BLaER1 (cell line): ENCODE results near the gene ZNF3.

Experiments used
- H3K27ac ChIP-seq: shearing (Covaris generic); formaldehyde crosslinking; 2 replicates; pipeline ENCODE4 v1.8.1; 2022
- H3K27me3 ChIP-seq: shearing (Covaris generic); formaldehyde crosslinking; 2 replicates; pipeline ENCODE4 v1.8.1; 2022
- H3K36me3 ChIP-seq: shearing (Covaris generic); formaldehyde crosslinking; 2 replicates; pipeline ENCODE4 v1.8.1; 2022
- H3K4me1 ChIP-seq: shearing (Covaris generic); formaldehyde crosslinking; 2 replicates; pipeline ENCODE4 v1.8.1; 2022
- H3K4me2 ChIP-seq: shearing (Covaris generic); formaldehyde crosslinking; 2 replicates; pipeline ENCODE4 v1.8.1; 2022
- H3K4me3 ChIP-seq: shearing (Covaris generic); formaldehyde crosslinking; 2 replicates; pipeline ENCODE4 v1.8.1; 2022
- H3K9ac ChIP-seq: shearing (Covaris generic); formaldehyde crosslinking; 2 replicates; pipeline ENCODE4 v1.8.1; 2022
- H3K9me3 ChIP-seq: shearing (Covaris generic); formaldehyde crosslinking; 2 replicates; pipeline ENCODE4 v1.8.1; 2022
- H4K20me1 ChIP-seq: shearing (Covaris generic); formaldehyde crosslinking; 2 replicates; pipeline ENCODE4 v1.8.1; 2022
- Cebpa-rat ChIP-seq: shearing (Covaris generic); IDR thresholded peaks from 2 replicates; pipeline ENCODE4 v1.8.1; 2022

The ZNF3 gene

DNA sequence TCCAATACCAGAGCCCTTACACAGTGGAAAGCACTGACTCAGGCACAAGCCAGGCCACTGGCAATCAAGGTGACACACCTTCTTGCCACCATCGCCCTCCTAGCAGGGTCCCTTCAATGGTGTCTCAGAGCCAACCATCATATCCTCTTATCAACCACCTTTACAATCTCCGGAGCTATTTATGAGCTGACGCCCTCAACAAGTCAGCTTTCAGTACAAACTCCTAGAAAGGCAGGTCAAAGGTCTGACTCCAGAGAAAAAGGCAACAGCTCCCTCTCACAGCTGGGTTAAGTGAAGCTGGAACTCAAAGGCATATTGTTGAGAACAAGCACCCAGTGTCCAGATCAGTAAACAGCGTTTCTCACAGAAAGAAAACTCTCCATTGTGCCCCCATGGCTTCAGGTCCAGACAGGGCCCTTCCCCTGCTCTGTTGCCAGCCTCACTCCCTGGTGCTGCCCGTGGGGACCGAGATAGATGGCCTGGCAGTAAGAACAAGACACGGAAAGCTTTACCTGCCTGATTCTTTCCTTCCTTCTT lies 2.4 kb downstream of the ZNF3 start:
- H4K20me1 ChIP-seq, result peaks cover 48% of the 10 kb centered on the region; the same call in 1 of the 2 replicates
- peaks cover 13% of the 10 kb centered on the region for H3K27me3 ChIP-seq
- H3K4me3 ChIP-seq, result no peak overlapping the region
- H3K4me2 ChIP-seq, result peak overlapping the region; percentile 86
- peaks cover 48% of the 10 kb centered on the region for H3K9me3 ChIP-seq
- H3K9ac ChIP-seq, result no peak overlapping the region
- H3K27ac ChIP-seq, result no peak overlapping the region
- H3K36me3 ChIP-seq, result peaks cover 62% of the 10 kb centered on the region
- H3K4me1 ChIP-seq, result peaks cover 28% of the 10 kb centered on the region
- TF ChIP-seq Cebpa-rat, result no peak

DNA sequence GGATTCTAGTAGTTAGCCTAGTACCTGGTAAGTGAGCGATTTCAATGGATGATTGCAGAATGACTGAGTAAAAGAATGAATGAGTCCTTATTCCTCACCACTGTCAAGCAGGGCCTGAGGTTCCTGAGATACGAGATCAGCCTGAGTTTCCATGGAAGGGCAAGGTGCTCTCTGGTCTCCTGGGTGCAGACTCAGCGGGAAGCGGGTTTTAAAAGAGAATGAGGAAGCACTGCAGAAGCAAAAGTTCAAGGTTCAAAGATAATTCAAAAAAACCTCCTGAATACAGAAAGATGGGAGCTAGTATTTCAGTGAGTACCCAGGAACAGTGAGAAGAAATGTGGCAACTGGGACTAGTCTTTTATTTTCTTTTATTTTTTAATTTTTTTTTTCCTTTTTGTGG lies 4.3 kb downstream of the ZNF3 start:
- Histone ChIP-seq H3K9ac (no peak overlapping the region), H3K36me3 (peaks cover 81% of the 10 kb centered on the region), H3K27ac (no peak overlapping the region), H4K20me1 (peaks cover 48% of the 10 kb centered on the region; the same call in 1 of the 2 replicates), H3K4me3 (no peak overlapping the region), H3K4me1 (peaks cover 21% of the 10 kb centered on the region), H3K27me3 (no peaks in the 10 kb centered on the region), H3K9me3 (peaks cover 67% of the 10 kb centered on the region), H3K4me2 (no peak overlapping the region)
- TF ChIP-seq Cebpa-rat, result no peak

DNA sequence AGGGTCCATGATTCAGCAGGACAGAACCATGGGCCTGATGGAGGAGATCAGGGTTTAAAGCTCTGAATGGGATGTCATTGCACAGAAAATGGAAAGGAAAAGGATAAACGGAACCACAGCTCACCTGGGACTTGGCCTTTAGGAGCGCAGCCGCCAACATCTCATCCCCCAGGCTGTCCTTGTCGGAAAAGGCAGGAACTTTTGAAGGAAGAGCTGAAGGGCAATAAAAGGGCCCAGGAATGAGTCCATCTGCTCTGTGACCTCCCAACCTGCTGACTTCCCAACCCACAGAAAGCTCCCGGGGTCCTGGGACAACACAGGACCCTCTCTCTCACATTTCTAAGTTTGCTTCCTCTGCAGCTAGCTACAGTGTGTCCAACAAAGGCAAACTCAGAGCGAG lies 6.1 kb downstream of the ZNF3 start:
- no peak for TF ChIP-seq Cebpa-rat
- no peaks in the 10 kb centered on the region for H3K27me3 ChIP-seq
- no peak overlapping the region for H3K27ac ChIP-seq
- peaks cover 99% of the 10 kb centered on the region for H3K36me3 ChIP-seq
- peak overlapping the region; percentile 34; the same call in 1 of the 2 replicates for H3K4me3 ChIP-seq
- H3K9ac ChIP-seq, result no peak overlapping the region
- H3K4me1 ChIP-seq, result peaks cover 16% of the 10 kb centered on the region
- H3K4me2 ChIP-seq, result no peak overlapping the region
- peaks cover 48% of the 10 kb centered on the region; the same call in 1 of the 2 replicates for H4K20me1 ChIP-seq
- peaks cover 85% of the 10 kb centered on the region for H3K9me3 ChIP-seq

DNA sequence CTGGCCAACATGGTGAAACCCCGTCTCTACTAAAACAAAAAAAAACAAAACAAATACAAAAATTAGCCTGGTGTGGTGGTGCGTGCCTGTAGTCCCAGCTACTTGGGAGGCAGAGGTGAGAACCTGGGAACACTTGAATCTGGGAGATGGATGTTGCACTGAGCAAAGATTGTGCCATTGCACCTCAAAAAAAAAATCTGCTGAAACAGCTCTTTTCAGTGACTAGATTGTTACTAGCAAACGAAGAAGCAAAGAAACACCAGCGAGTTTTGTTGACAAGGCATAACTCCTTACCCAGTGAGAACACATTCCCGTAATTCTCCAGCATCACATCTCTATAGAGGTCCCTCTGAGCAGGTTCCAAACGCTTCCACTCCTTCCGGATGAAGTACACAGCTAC lies 6.7 kb downstream of the ZNF3 start:
- Histone ChIP-seq H3K9me3 (peaks cover 91% of the 10 kb centered on the region), H3K4me1 (peaks cover 11% of the 10 kb centered on the region), H3K27ac (no peak overlapping the region), H3K9ac (no peak overlapping the region), H3K4me2 (no peak overlapping the region), H3K36me3 (peaks cover 100% of the 10 kb centered on the region), H3K27me3 (no peaks in the 10 kb centered on the region), H4K20me1 (peaks cover 42% of the 10 kb centered on the region; the same call in 1 of the 2 replicates), H3K4me3 (peak overlapping the region; percentile 34)
- no peak for TF ChIP-seq Cebpa-rat

DNA sequence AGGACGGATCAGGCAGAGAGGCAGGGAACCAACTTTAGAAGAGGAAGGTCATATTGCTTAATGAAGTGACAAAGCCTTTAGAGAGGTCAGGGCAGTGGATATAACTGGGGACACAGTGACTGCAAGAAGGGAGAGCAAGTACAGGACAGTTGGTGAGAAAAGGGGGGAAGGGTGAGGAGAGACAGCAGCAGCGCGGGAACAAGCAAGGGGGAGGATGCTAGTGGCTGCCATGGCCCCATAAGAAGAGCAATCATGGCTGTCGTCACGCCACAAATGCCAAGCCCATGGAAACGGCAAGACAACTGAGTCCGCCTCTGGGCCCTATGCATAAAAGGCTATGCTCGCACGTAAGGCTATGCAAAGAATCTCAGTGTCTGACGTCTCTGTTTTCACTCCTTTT lies 9.1 kb downstream of the ZNF3 start:
- H3K4me2 ChIP-seq, result no peak overlapping the region
- H3K27me3 ChIP-seq, result no peaks in the 10 kb centered on the region
- peaks cover 84% of the 10 kb centered on the region for H3K9me3 ChIP-seq
- H3K4me3 ChIP-seq, result peak overlapping the region; percentile 50
- H4K20me1 ChIP-seq, result peaks cover 29% of the 10 kb centered on the region; the same call in 1 of the 2 replicates
- no peaks in the 10 kb centered on the region for H3K4me1 ChIP-seq
- H3K27ac ChIP-seq, result no peak overlapping the region
- no peak for TF ChIP-seq Cebpa-rat
- peaks cover 100% of the 10 kb centered on the region for H3K36me3 ChIP-seq
- no peak overlapping the region for H3K9ac ChIP-seq

DNA sequence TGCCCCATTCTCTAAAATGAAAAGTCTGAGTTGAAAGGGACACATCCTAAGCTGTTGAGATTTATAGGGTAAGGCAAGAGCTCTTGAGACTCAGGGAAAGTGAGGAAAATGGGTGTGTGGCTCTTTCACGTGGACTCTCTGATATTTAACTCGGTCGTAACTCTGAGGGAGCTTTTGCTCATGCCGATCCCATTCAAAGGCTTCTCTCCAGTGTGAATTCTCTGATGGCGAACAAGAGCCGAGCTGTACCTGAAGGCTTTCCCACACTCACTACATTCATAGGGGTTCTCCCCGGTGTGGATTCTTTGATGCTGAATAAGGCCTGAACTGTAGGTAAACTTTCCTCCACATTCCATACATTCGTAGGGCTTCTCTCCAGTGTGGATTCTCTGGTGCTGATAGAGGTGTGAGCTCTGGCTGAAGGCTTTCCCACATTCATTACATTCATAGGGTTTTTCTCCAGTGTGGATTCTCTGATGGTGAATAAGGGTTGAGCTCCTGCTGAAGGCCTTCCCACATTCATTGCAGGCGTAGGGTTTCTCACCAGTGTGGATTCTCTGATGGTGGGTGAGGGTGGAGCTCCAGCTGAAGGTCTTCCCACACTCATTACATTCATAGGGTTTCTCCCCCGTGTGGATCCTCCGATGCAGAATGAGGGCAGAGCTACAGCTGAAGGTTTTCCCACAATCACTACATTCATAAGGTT lies 10.4 kb downstream of the ZNF3 start:
- no peak for TF ChIP-seq Cebpa-rat
- Histone ChIP-seq H3K4me3 (peak overlapping the region; percentile 50), H3K9ac (no peak overlapping the region), H3K27ac (no peak overlapping the region), H3K4me1 (no peaks in the 10 kb centered on the region), H3K36me3 (peaks cover 100% of the 10 kb centered on the region), H3K27me3 (no peaks in the 10 kb centered on the region), H3K9me3 (peaks cover 71% of the 10 kb centered on the region), H3K4me2 (no peak overlapping the region), H4K20me1 (peaks cover 21% of the 10 kb centered on the region; the same call in 1 of the 2 replicates)

DNA sequence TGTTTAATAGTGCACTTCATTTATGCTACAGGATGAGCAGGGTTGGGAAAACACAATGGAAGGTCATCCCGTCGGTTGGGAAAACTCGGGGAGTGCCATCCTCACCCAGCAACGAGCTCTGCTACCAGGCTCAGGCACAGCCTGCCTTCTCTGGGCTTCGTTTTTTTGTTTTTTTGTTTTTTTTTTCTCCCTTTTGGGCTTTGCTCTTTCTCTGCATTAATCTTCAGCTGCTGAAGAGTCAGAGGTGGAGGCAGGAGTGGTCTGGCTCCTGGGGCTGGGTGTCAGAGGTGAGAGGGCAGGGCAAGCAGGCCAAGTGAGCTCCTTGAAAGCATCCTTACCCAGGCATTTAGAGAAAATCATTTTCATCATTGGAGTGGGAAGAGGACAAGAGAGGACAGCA lies 11.5 kb downstream of the ZNF3 start:
- peaks cover 100% of the 10 kb centered on the region for H3K36me3 ChIP-seq
- peaks cover 60% of the 10 kb centered on the region for H3K9me3 ChIP-seq
- H3K4me3 ChIP-seq, result peak overlapping the region; percentile 50; the same call in 1 of the 2 replicates
- no peaks in the 10 kb centered on the region for H3K27me3 ChIP-seq
- TF ChIP-seq Cebpa-rat, result no peak
- no peak overlapping the region for H3K27ac ChIP-seq
- no peak overlapping the region for H3K9ac ChIP-seq
- H3K4me1 ChIP-seq, result no peaks in the 10 kb centered on the region
- peaks cover 14% of the 10 kb centered on the region; the same call in 1 of the 2 replicates for H4K20me1 ChIP-seq
- H3K4me2 ChIP-seq, result no peak overlapping the region

DNA sequence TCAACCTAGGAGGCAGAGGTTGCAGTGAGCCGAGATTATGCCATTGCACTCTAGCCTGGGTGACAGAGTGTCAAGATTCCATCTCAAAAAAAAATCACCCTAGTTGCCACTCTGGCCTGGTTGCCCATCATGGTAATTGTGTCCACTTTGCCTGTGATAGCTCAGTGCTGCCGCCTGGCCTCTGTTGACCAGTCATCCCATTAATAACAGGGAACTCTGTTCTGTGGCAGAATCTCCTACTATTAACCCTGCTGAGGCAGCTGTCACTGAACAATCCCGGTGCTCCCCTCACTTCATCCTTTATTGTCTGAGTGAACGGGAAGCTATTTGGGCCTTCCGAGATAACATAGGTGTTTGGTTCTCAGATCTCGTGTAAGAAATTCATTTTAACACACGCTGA lies 14.6 kb downstream of the ZNF3 start:
- H3K36me3 ChIP-seq, result peaks cover 100% of the 10 kb centered on the region
- no peak overlapping the region for H3K4me2 ChIP-seq
- no peak overlapping the region for H3K27ac ChIP-seq
- no peak overlapping the region for H3K9ac ChIP-seq
- H3K4me1 ChIP-seq, result no peaks in the 10 kb centered on the region
- TF ChIP-seq Cebpa-rat, result no peak
- H3K4me3 ChIP-seq, result no peak overlapping the region
- H3K9me3 ChIP-seq, result peaks cover 29% of the 10 kb centered on the region
- peaks cover 14% of the 10 kb centered on the region; the same call in 1 of the 2 replicates for H4K20me1 ChIP-seq
- no peaks in the 10 kb centered on the region for H3K27me3 ChIP-seq

DNA sequence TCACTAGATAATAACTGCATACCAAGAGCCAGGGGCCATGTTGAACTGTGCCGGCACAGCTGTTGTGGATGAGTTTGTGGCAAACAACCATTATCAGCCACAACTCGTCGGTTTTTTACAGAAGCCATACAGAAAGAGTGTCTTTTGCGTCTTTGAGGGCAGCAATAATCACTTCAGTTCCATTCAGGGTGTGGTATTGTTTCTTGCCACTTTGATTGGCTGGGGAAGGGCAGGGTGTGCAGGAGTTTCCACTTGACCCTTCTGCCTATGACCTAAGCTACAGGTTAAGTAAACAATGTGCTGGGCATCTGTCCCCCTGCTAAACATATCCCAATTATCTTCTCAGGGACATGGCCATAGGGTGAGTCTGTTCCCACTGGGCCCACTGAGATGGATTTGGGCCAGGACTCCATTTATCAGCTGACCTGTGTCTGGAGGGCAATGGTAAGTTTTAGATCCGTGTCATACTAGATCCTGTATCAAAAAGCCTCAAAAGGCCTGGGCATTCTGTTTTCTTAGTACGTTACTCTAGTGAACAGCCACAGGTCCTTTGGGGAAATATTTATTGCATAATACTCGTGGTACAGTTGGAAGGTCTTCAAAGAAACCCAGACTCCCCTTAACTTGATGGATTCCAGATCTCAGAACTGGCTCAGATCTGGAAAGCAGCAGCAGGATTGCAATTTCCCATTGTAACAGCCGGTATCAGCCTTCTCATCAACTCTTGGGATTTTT lies 15.9 kb downstream of the ZNF3 start:
- H3K9me3 ChIP-seq, result peaks cover 16% of the 10 kb centered on the region
- H3K4me1 ChIP-seq, result no peaks in the 10 kb centered on the region
- H3K27me3 ChIP-seq, result no peaks in the 10 kb centered on the region
- peaks cover 14% of the 10 kb centered on the region; the same call in 1 of the 2 replicates for H4K20me1 ChIP-seq
- no peak overlapping the region for H3K4me2 ChIP-seq
- no peak overlapping the region for H3K27ac ChIP-seq
- H3K9ac ChIP-seq, result no peak overlapping the region
- H3K4me3 ChIP-seq, result no peak overlapping the region
- peak; percentile 63; the same call in 1 of the 2 replicates for TF ChIP-seq Cebpa-rat
- H3K36me3 ChIP-seq, result peaks cover 100% of the 10 kb centered on the region

DNA sequence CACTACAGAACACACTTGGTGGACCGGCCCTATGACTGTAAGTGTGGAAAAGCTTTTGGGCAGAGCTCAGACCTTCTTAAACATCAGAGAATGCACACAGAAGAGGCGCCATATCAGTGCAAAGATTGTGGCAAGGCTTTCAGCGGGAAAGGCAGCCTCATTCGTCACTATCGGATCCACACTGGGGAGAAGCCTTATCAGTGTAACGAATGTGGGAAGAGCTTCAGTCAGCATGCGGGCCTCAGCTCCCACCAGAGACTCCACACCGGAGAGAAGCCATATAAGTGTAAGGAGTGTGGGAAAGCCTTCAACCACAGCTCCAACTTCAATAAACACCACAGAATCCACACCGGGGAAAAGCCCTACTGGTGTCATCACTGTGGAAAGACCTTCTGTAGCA lies 17.4 kb downstream of the ZNF3 start:
- no peak overlapping the region for H3K4me3 ChIP-seq
- H3K36me3 ChIP-seq, result peaks cover 100% of the 10 kb centered on the region

More for the DNA sequence above, 17.4 kb downstream of the ZNF3 start:
- Histone ChIP-seq H3K9ac (no peak overlapping the region), H3K27ac (no peak overlapping the region), H3K4me1 (no peaks in the 10 kb centered on the region), H3K4me2 (no peak overlapping the region), H3K9me3 (peaks cover 1% of the 10 kb centered on the region), H3K27me3 (no peaks in the 10 kb centered on the region), H4K20me1 (peaks cover 14% of the 10 kb centered on the region; the same call in 1 of the 2 replicates)
- no peak for TF ChIP-seq Cebpa-rat
